Fibroblast of villous mesenchyme (primary cell): Measurements from ENCODE around the gene ETFA. TPM values are rescaled to one million over a fixed set of nuclear protein-coding genes. Genes with fewer than 3 reads are reported as not detected.

ENCODE experiments used
- DNase-seq: peaks from one replicate; pipeline ENCODE4 v3.0.0-alpha.2; 2010; ENCODE audit warnings: low read depth
- H3K4me3 ChIP-seq: 2 replicates; pipeline ENCODE4 v1.5.1; 2011; ENCODE audit warnings: low read depth, mild to moderate bottlenecking, low read length
- CTCF ChIP-seq: IDR thresholded peaks from 2 replicates; pipeline ENCODE4 v1.5.1; 2012; ENCODE audit warnings: low read depth, mild to moderate bottlenecking, low read length; ENCODE audit not compliant: insufficient read depth
- total RNA-seq: library from RNA; depleted of rRNA; stranded (reverse); fragments of >200 nt; gene quantifications from 2 replicates; pipeline ENCODE4 v1.2.3, GENCODE V29; 2012

ETFA gene
- total RNA-seq, 1 donor, result 114 TPM

GRCh38 chr15:76344893-76345582, 33.8 kb upstream of the ETFA start:
- TF ChIP-seq CTCF, result no peak
- no peak overlapping the region for H3K4me3 ChIP-seq
- DNase-seq, result no peak

GRCh38 chr15:76343313-76343996, 32.2 kb upstream of the ETFA start:
- TF ChIP-seq CTCF, result no peak
- H3K4me3 ChIP-seq, result no peak overlapping the region

GRCh38 chr15:76342382-76343201, 31.3 kb upstream of the ETFA start:
- DNase-seq, result no peak
- TF ChIP-seq CTCF, result no peak
- H3K4me3 ChIP-seq, result no peak overlapping the region

More at GRCh38 chr15:76343313-76343996, 32.2 kb upstream of the ETFA start:
- no peak for DNase-seq

GRCh38 chr15:76342058-76342381, 30.8 kb upstream of the ETFA start:
- H3K4me3 ChIP-seq, result no peak overlapping the region
- TF ChIP-seq CTCF, result no peak
- no peak for DNase-seq

- H3K4me3 ChIP-seq, result no peak overlapping the region
These were observed 30.2 kb upstream of the ETFA start for GRCh38 chr15:76341366-76342057.

More at GRCh38 chr15:76341366-76342057, 30.2 kb upstream of the ETFA start:
- no peak for DNase-seq
- TF ChIP-seq CTCF, result no peak
